ENCODE measurements around the gene LRIG1. TPM values are rescaled to one million over a fixed set of nuclear protein-coding genes. Genes with fewer than 3 reads are reported as not detected.

Gene LRIG1
- total RNA-seq, 1 donor from 2014 or later, result 178 TPM

DNA sequence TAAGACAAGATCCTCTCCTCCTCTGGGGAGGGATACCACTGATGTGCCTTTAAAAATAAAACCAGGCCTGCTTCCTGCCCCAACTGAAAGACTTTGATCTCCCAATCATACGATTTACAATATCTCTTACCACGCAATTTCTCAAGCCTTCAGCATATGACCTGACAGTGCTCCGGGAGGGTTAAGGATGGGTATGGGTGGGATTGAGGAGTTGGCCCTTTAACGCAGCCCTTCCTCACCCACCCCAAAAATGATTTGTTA, 67.4 kb downstream of the LRIG1 start:
- TF ChIP-seq CTCF (conservative IDR thresholded peaks at IDR 0.05), result no peak
- Mint-ChIP-seq H3K27ac (ENCODE audit: unreplicated experiment) (peak overlapping the region; percentile 13), H3K9me3 (no peaks in the 10 kb centered on the region), H3K4me3 (peak overlapping the region; percentile 24), H3K4me1 (peaks cover 76% of the 10 kb centered on the region), H3K36me3 (ENCODE audit: low read depth) (peaks cover 20% of the 10 kb centered on the region), H3K27me3 (ENCODE audit: low read depth) (no peaks in the 10 kb centered on the region)
- DNase-seq (ENCODE audit: low read depth, low spot score), result no peak

DNA sequence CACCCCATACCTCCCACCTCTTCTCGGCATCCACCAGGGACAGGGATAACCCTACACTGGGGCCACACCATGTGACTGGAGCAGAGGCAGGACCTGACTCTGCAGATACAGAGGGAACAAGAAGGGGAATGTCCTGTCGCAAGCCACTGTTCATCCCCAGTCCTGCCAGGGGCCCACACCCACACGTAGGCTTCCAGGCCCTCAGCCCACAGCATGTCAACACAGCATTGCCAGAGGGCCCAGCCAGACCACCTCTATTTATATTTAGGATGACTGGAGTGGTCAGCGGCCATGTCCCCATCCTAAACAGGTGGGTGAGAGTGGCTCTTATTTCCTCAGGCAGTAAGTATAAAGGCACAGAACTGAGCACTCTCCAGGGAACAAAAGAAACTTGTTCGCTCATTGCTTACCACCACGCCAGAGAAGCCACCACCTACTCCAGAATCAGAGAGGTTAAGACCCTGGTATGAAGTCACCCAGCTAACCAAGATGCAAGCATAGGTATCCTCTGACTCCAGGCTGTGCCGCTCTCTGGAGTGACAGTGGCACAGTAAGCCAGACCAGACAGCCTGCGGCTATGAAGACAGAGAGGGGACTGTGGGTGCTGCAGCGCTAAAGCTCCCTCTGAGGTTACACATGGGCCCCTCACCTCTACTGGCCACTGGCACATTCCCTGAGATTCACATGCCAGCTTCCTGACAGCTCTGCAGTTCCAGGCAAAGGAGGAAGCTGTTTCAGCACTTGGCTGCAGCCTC, 67.9 kb downstream of the LRIG1 start:
- H3K27ac Mint-ChIP-seq (ENCODE audit: unreplicated experiment), result no peak overlapping the region
- no peaks in the 10 kb centered on the region for H3K9me3 Mint-ChIP-seq
- peaks cover 24% of the 10 kb centered on the region for H3K36me3 Mint-ChIP-seq (ENCODE audit: low read depth)
- peak overlapping the region; percentile 24 for H3K4me3 Mint-ChIP-seq
- peaks cover 82% of the 10 kb centered on the region for H3K4me1 Mint-ChIP-seq
- no peaks in the 10 kb centered on the region for H3K27me3 Mint-ChIP-seq (ENCODE audit: low read depth)
- no peak for DNase-seq (ENCODE audit: low read depth, low spot score)
- TF ChIP-seq CTCF (conservative IDR thresholded peaks at IDR 0.05), result no peak

DNA sequence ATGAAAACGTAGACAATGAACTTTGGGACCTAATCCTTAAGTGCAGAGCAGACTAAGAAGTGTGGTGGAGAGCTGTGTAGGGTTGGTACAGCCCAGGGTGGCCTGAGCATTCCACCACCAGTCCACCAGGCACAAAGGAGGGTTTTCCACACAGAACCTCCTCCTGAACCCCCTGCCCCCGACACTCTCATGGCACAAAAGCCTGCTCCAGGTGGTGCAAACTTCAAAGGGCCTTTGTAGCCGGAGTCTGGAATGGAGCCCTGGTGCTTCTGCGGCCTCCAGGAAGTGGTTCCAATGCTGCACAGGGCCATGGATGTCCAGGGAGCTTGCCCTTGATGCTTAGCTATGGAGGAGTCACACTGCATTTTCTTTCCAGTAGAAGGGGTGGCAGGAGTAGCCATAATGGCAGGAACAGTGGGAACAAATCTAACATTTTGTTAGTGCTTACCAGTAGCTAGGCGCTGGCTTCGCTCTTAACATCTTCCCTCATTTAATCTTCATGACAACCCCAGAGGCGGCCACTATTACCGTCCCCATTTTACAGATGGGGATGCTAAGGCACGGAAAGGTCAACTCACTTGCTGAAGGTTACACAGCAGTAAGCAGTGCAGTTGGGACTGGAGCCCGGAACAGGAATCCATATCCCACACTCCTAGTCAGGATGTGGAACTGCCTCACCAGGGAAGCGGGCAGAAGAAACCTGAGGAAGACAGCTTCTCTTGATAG, 68.6 kb downstream of the LRIG1 start:
- no peak for TF ChIP-seq CTCF (conservative IDR thresholded peaks at IDR 0.05)
- Mint-ChIP-seq H3K4me3 (no peak overlapping the region), H3K36me3 (ENCODE audit: low read depth) (peaks cover 22% of the 10 kb centered on the region), H3K27me3 (ENCODE audit: low read depth) (no peaks in the 10 kb centered on the region), H3K4me1 (peaks cover 81% of the 10 kb centered on the region), H3K9me3 (no peaks in the 10 kb centered on the region), H3K27ac (ENCODE audit: unreplicated experiment) (no peak overlapping the region)
- no peak for DNase-seq (ENCODE audit: low read depth, low spot score)

DNA sequence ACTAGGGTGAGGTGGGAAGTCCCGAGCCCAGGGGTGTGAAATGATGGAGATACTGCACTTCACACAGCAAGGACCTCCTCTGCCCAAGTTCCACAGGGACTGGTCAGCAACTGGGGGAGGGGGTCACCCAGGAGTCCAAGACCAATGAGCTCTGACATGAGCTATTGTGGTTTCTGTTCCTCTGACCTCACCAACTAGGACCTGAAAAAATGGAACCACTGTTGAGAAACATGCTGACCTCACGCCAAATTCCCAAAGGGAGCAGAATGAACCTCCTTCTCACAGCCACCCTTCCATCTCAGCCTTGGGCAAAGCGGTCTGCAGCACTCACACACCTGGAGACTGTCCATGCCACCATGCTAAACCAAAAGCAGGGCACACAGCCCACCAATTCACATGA, 69.3 kb downstream of the LRIG1 start:
- Mint-ChIP-seq H3K4me1 (peaks cover 81% of the 10 kb centered on the region), H3K36me3 (ENCODE audit: low read depth) (peaks cover 28% of the 10 kb centered on the region), H3K27ac (ENCODE audit: unreplicated experiment) (no peak overlapping the region), H3K4me3 (peak overlapping the region; percentile 9), H3K27me3 (ENCODE audit: low read depth) (no peaks in the 10 kb centered on the region), H3K9me3 (no peaks in the 10 kb centered on the region)
- no peak for TF ChIP-seq CTCF (conservative IDR thresholded peaks at IDR 0.05)
- DNase-seq (ENCODE audit: low read depth, low spot score), result no peak

DNA sequence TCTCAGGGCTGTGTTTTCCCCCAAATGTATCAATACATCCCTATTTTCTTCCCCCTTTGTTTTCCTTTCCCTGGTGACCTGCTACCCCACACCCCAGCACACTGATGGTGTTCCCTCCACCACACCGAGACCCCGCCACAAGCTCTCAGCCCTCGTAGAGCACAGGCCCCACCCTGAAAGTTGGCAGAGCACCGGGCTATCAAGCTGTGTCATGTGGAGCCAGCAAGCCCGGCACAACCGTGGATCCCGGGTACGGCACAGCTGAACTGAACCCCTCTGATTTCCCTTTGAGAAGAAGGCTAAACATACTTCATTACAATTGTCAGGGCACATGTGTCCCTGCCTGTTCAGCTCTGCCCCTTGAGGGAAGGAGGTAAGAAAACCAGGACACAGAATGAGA, 69.9 kb downstream of the LRIG1 start:
- H3K36me3 Mint-ChIP-seq (ENCODE audit: low read depth), result peaks cover 30% of the 10 kb centered on the region
- H3K27me3 Mint-ChIP-seq (ENCODE audit: low read depth), result no peaks in the 10 kb centered on the region
- no peak for TF ChIP-seq CTCF (conservative IDR thresholded peaks at IDR 0.05)
- no peak for DNase-seq (ENCODE audit: low read depth, low spot score)
- no peaks in the 10 kb centered on the region for H3K9me3 Mint-ChIP-seq
- H3K4me1 Mint-ChIP-seq, result peaks cover 83% of the 10 kb centered on the region
- H3K4me3 Mint-ChIP-seq, result peak overlapping the region; percentile 11
- peak overlapping the region; percentile 70 for H3K27ac Mint-ChIP-seq (ENCODE audit: unreplicated experiment)
